HG02798 (cell line): Measurements from ENCODE around the gene PTPRN2.
"Not testable (repeated sequence)": the region's sequence is repeated elsewhere in the genome, so short reads cannot be mapped to it uniquely, and the experiment has no call there.

Source experiments
- ATAC-seq: cut with Tn5 transposase; IDR thresholded peaks from one replicate; pipeline ENCODE4 v1.9.1; 2021; ENCODE audit warnings: mild to moderate bottlenecking; ENCODE audit not compliant: unreplicated experiment, poor library complexity

The PTPRN2 gene

GRCh38 chr7:158301207-158301606, 286.4 kb downstream of the PTPRN2 start:
- no peak for ATAC-seq

DNA sequence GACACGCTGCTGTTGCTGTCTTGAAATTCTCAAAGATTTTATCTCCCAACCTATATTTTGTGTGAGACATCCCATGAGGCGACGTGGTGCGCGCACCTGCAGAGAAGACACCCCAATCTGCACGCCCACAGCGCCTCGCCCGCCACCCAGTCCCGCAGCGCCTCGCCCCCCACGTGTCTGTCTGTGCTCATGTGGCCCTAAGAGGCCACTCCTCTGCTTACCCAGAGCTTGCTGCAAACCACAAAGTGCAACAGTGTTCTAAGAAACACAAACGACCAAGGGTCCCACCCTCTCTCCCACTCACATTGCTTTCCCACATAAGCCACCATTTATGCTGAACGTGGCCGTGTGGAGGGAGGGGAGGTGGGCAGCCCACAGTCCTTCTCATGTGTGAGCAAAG, 287.2 kb downstream of the PTPRN2 start:
- no peak for ATAC-seq

DNA sequence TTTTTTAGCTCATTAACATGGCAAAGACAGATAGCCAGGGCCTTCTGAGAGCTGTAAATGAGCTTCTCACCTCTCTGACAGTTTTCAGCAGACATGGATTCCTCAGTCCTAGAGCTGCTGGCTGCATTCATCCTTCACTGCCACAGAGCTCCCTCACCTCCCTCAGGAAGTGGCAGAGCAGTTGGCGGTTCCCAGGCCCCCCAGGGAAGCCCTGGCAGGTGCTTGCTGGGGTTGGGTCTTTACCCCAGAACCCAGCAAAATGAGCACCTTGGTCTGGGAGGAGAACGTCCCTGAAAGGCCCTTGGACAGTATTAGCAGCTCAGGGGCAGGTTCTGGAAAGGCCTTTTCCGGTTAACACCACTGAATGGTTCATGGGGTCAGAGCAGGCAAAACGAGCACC, 288.0 kb downstream of the PTPRN2 start:
- no peak for ATAC-seq

GRCh38 chr7:158296798-158297104, 290.9 kb downstream of the PTPRN2 start:
- no peak for ATAC-seq

DNA sequence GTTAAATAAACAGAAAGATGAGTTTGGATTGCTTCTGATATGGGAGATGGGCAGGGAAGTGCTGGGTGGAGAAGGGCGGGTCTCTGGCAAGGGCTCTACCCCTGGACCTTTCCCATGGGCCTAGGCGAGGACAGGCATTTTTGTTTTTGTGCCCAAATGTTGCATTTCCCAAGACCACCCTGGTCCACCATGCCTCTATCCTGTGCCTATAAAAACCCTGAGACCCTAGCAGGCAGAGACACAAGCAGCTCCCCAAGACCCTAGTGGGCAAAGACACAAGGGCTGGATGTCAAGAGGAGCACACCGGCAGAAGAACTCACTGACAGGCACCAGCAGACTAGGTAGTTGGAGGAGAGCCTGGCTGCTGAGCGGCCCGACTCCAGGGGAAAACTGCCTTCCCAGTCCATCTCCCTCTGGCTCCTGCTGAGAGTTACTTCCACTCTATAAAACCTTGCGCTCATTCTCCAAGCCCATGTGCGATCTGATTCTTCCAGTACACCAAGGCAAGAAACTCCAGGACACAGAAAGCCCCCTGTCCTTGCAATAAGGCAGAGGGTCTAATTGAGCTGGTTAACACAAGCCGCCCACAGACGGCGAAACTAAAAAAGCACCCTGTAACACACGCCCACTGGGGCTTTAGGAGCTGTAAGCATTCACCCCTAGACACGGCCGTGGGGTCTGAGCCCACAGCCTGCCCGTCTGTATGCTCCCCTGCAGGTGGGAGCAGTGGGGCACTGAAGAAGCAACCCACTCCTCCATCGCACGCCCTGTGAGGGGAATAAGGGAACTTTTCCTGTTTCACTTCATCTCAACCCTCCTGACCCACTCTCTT, 291.4 kb downstream of the PTPRN2 start:
- no peak for ATAC-seq

DNA sequence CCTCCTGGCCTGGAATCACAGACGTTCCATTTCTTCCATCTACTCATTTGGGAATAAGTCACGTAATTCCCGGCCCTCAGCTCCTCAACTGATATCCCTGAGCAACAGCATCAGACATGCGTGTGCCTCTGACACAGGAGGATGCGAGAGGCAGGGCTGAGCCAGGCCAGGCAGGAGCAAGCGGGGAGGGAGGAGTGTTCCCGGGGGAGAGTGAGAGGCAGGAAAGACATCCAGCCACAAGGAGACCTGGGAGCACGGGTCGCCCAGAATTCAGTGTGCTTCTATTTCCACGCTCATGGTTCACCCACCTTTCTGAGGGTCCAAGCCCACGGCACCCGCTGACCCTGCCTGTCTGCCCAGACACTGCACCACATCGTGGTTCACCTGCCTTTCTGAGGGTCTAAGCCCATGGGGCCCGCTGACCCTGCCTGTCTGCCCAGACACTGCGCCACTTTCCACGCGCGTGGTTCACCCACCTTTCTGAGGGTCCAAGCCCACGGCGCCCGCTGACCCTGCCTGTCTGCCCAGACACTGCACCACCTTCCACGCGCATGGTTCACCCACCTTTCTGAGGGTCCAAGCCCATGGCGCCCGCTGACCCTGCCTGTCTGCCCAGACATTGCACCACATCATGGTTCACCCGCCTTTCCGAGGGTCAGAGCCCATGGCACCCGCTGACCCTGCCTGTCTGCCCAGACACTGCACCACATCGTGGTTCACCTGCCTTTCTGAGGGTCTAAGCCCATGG, 293.0 kb downstream of the PTPRN2 start:
- ATAC-seq = not testable (repeated sequence)

- ATAC-seq = no peak
Measured at GRCh38 chr7:158292948-158293347, 294.7 kb downstream of the PTPRN2 start.

- ATAC-seq = no peak
Measured at GRCh38 chr7:158291998-158292397, 295.6 kb downstream of the PTPRN2 start.

DNA sequence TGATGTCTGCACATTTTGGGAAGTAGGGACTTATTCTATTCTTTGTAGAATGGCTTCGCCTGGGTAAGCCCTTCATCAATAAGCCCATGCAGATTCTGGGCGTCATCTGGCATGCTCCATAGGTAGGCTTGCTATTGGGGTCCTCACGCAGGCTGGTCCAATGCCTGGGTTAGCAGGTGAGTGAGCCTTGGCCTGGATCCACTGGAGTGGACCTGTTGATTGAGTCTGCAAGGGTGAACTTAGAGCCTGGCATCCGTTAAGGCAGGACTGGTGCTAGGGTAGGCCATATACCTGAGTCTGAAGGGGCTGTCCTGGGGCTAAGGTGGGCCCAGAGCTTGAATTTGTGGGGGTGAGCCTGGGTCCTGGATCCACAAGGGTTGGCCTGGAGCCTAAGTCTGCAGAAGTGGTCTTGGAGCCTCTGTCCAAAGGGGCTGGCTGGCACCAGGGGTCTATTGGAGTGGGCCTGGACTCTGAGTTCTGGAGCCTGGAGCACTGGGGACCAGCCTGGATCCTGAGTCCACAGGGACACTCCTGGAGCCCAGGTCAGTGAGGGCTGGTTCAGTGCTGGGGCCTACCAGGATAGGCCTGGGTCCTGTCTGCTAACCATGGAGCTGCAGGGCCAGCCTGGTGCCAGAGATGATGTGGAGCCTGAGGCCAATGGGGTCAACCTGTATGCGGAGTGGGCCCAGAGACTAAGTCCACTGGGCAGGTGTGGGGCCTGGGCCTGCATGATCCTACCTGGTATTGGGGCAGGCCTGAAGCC, 297.7 kb downstream of the PTPRN2 start:
- ATAC-seq = no peak

DNA sequence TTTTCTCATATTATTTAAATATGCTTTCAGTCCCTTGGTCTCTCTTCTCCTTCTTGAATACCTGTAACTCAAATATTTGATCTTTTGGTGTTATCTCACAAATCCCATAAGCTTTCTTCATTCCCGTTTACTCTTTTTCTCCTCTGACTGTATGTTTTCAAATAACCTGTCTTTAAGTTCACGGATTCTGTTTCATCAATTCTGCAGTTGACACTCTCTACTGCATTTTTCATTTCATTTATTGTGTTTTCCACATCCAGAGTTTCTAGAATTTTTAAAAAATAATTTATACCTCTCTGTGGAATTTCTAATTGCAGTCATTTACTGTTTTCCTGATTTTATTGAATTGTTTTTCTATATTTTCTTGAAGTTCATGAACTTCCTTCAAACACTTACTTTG, 298.4 kb downstream of the PTPRN2 start:
- ATAC-seq = no peak

DNA sequence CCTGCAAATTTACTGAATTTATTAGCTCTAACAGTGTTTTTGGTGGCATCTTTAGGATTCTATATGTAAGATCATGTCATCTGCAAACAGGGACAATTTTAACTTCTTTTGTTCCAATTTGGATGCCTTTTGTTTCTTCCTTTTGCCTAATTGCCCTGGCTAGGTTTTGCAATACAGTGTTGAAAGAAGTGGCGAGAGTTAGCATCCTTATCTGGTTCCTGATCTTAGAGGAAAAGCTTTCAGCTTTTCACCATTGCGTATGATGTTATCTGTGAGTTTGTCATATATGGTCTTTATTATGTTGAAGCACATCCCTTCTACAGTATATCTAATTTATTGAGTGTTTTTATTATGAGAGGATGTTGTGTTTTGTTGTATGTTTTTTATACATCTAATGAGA, 301.4 kb downstream of the PTPRN2 start:
- ATAC-seq = no peak

DNA sequence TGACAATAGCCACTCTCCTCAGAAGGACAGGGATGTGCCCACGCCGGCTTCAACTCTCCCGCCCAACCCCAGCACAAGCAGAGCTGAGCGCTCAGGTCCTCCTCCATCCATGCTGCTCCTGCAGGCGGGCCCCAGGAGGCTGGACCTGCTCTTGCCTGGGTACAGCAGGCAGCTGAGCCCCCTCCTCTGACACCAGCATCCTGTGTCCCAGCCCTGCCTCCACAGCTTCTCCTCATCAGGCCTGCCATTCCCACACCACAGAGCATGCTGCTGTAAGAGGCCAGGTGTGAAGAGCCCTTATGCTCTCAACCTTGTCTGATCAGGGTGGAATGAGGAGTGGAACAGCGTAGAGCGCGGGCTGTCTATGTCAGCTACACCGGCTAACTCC, 302.2 kb downstream of the PTPRN2 start:
- no peak for ATAC-seq

GRCh38 chr7:158284617-158285382, 302.8 kb downstream of the PTPRN2 start:
- ATAC-seq = no peak

GRCh38 chr7:158284121-158284520, 303.5 kb downstream of the PTPRN2 start:
- ATAC-seq = no peak

GRCh38 chr7:158283016-158283974, 304.3 kb downstream of the PTPRN2 start:
- ATAC-seq = no peak

DNA sequence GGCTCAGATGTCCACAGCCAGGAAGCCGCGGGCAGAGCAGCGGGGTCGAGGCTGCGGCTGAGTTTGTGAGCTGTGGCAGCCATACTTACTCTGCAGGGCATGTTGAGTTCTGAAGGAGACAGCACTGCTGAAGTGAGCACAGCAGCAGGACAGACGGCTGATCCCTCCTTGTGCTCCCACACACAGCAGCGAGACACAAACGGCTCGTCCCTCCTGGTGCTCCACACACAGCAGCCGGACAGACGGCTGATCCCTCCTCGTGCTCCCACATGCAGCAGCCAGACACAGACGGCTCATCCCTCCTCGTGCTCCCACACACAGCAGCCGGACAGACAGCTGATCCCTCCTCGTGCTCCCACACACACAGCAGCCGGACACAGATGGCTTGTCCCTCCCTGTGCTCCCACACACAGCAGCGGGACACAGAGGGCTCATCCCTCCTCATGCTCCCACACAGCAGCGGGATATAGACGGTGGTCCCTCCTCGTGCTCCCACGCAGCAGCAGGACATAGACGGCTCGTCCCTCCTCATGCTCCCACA, 305.1 kb downstream of the PTPRN2 start:
- no peak for ATAC-seq

DNA sequence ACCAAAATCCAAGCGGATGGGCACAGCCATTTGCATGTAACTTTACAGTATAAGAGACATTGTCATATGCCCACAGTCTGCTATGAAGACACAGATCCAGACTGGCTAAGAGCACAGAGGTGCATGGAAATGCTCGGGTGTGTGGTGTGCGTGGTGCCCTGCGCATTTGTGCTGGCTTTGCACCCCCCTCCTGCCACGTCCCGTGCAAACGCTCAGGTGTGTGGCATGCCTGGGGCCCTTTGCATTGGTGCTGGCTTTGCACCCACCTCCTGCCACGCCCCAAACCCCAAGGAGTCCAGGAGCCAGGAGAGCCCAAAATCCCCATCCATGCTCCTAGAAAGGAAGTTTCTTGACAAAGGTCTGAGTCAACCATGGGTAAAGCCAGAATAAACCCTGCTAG, 306.2 kb downstream of the PTPRN2 start:
- no peak for ATAC-seq

DNA sequence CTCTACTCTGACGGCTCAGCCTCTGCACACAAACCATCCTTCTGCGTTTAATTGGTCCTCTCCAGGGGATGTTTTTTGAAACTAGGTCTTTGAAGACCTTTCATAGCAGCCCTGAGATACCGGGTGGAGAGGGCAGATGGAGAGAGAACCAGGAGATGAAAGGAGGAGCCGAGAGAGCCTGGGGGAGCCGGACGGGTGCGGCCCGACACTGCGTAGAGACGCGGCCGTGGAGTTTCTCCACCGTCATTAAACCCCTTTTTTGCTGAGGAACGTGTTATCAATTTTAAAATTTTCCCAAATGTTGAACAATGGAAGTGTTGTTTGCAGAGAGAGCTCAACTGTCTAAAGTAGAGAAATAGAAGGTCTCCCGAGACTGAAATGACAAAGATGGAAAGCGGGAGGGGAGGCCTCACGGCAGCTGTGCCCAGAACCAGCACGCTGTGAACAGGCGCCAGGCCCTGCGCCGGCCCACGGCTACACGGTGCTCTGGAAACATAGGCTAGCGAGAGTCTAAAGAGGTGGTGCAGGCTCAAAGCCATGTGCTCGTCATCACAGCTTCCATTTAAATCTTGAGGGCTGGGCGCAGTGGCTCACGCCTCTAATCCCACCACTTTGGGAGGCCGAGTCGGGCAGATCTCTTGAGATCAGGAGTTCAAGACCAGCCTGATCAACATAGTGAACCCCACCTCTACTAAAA, 307.0 kb downstream of the PTPRN2 start:
- no peak for ATAC-seq
